GM18517 (cell line): ENCODE measurements around the gene KCNA3.
A peak's percentile ranks its signal among the peaks of the same experiment; 100 is the strongest.
"Not testable (repeated sequence)": the region's sequence is repeated elsewhere in the genome, so short reads cannot be mapped to it uniquely, and the experiment has no call there.

Experiments
- ATAC-seq: cut with Tn5 transposase; IDR thresholded peaks from one replicate; pipeline ENCODE4 v1.9.1; 2021; ENCODE audit warnings: mild to moderate bottlenecking, moderate library complexity; ENCODE audit not compliant: unreplicated experiment

The KCNA3 gene

DNA sequence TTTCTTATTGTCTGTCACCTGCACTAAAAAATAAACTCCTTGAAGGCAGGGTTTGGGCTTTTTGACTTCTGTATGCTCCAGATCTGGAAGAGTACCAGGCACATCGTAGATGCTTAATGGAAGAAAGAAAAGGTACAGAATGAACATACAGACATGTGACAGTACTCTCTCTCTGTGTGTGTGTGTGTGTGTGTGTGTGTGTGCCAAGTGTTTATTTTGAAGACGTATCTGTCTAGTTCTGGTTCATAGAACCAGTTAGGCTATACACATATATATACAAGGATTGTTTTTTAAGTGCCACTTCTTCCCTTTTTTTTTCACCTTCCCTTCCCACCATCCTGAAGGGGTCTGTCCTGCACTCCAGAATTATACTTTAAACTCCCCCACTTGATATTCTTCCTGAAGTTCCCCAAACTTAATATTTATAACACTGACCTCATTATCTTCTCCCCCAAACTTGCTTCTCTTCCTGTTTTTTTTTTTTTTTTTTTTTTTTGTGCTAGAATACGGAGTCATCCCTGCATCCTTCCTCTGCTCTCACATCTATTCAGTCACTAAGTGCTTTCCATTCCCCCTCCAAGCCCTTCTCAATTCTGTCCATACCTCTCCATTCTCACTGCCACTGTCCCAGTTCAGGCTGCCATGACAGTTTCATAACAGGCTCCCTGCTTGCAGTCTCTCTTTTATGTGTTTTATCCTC, 5.4 kb upstream of the KCNA3 start:
- no peak for ATAC-seq

GRCh38 chr1:110677526-110677925, 2.8 kb upstream of the KCNA3 start:
- no peak for ATAC-seq

DNA sequence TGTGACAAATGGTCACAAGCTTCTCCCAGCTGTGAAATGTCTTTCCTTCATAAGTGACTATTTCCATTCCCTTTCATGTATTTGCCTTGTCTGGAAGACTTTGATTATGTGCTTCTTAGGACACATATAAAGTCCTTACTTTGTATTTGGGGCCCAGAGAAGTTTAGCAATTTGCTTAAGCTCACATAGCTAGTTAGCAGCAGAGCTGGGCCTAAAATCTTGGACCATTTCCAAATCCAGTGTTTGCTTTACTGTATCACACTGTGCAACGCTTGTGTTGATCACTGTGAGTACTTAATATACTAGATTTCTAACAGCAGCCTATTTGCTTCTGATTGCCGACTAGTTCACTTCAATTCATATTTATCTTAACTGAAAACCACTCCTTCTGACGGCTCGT, 2.2 kb upstream of the KCNA3 start:
- no peak for ATAC-seq

DNA sequence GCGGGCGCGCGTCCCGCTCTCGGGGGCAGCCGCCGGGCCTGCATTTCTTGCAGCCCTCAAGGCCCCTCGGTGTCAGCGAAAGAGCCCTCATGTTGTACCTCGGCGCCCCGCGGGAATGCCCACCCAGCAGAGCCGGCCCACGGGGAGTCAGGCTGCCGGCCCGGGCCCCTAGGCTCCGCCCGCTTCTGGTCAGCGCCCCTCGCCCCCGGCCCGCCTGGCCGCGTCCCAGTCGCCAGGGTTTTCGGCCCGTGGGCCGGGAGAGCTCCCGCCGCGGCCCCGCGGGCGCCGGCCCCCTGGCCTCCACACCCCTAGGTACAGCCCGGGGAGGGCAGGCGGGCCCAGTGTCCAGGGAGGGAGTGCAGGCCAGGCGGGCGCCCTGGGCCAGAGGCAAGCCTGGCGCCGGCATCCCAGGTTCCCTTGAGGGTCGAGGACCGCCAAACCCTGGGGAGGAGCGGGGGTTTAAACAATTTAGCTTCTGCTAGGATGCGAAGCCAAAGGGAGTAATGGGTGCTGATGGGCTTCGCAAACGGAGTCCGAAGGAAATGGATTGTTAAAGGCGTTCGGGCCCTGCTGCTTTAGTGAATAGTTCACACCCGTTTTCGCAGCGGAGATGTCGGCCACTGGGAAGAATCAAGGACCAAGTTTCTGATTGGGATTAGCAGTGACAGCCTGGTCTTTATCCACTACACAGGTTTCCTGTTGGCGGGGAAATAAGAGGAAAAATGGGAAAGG, 486 bp upstream of the KCNA3 start:
- ATAC-seq: no peak

DNA sequence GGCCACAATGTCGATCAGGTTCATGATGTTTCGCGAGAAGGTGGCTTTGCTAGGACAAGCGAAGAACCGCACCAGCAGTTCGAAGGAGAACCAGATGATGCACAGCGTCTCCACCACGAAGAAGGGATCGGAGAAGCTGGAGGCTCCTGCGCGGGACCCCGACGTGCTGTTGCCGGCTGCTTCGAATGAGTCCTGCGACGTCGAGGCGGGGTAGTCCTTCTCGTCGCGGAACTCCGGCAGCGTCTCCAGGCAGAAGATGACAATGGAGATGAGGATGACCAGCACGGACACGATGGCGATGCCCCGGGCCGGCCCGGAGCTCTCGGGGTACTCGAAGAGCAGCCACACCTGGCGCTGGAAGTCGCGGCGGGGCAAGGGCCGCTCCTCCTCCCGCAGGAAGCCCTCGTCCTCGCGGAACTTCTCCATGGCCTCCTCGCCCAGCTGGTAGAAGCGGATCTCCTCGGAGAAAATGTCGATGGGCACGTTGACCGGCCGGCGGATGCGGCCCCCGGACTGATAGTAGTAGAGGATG, 869 bp downstream of the KCNA3 start:
- ATAC-seq: no peak

- ATAC-seq: no peak
Measured at GRCh38 chr1:110673197-110673701, 1.5 kb downstream of the KCNA3 start.

- ATAC-seq: peak; percentile 54
Measured at GRCh38 chr1:110672753-110673108, 2.0 kb downstream of the KCNA3 start.

DNA sequence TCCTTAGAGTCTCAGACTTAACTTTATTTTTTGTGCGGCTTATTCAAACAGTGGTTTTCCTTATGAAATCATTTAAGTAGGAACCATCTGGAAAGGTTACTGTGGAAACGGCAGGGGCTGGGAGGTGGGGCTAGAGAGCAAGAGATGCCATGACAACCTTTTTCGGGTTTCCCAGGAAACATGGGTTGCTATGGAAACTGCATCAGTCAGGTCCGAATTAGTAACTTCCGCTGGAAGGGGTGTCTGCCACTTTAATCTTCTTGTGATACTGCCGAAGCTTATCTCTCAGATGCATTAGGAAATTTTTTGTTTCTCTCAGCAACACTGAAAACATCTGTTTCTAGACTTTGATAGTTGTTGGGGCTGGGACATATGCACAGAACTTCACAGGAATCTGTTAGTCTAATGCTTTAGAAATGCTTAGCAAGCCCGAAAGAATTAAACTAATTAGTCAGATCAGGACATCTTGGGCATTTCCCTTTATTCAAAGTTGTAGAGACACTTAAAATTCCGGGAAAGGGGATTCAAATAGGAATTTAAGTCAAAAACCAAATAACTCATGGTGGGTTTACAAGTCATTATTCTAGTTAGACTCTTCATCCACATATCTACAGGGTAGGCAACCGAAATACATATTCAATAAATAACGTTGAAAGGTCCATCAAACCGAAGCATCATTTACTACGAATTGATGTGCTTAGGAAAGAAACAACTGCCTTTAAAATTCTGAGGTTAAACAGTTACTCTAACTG, 2.6 kb downstream of the KCNA3 start:
- no peak for ATAC-seq

DNA sequence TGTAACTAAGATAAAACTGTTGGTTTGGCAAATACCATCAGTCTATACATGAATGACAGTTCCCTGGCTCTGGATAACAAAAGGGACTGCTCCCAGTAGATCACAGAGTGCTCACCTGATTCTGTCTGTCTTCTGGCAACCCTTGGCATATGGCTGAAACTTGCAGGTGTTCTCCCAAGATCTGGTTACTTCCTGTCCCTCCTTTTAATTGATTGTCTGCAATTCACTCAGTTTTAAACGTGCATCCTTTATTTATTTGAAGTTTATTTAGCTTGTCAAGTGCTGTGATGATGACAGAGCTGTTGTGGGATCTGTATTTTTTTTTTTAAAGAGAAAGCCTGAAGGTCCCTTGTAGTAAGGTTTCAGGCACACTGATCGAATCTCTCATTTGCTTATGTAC, 3.4 kb downstream of the KCNA3 start:
- no peak for ATAC-seq

- ATAC-seq: no peak
Measured at GRCh38 chr1:110668549-110668948, 6.2 kb downstream of the KCNA3 start.

- no peak for ATAC-seq
Measured at GRCh38 chr1:110667776-110668175, 7.0 kb downstream of the KCNA3 start.

DNA sequence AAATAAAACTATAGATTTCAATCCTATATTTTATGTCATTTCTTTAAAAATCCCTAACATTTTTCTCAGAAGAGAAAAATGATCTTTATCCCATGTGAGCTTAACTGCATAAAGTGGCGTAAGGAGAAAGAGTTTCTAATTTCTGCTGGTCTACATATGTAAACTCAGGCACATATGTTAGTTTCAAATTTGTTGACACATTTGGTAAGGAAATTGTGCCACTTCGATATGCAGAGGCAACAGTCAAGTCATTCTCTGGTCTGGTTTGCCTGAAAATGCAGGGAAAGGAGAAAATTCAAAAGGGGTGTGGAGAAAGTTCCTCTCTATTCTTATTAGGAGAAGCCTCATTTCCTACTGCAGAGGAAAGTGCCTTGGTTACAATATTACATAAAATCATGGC, 11.5 kb downstream of the KCNA3 start:
- no peak for ATAC-seq

DNA sequence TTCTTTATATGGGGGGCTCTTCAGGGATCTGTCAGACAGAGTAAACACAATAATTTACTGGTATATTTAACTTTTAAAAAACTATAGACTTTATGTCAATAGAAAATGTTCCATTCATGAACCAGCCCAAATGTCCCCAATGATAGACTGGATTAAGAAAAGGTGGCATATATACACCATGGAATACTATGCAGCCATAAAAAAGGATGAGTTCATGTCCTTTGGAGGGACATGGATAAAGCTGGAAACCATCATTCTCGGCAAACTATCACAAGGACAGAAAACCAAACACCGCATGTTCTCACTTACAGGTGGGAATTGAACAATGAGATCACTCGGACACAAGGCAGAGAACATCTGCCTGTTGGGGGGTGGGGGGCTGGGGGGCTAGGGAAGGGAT, 15.2 kb downstream of the KCNA3 start:
- not testable (repeated sequence) for ATAC-seq

GRCh38 chr1:110657351-110657750, 17.4 kb downstream of the KCNA3 start:
- ATAC-seq: no peak

DNA sequence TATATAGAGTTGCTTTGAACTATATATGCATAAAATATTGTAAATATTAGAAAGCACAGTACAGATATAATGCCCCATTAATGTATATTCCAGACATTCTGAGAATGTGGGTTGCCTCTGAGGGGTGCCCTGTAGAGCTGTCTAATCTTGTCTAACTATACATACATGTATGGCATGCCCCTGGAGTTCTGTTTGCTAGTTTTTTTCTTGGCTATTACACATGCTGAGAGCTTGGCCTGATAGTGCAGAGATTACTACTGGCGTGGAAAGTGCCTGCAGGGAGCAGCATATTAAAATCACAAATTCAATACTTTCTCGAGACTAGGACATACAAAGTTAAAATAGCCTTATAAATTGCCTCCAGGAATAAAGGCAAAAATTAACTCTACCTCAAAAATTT, 24.1 kb downstream of the KCNA3 start:
- ATAC-seq: no peak

GRCh38 chr1:110648417-110648816, 26.3 kb downstream of the KCNA3 start:
- ATAC-seq: no peak

- ATAC-seq: no peak
Measured at GRCh38 chr1:110647254-110647891, 27.4 kb downstream of the KCNA3 start.

DNA sequence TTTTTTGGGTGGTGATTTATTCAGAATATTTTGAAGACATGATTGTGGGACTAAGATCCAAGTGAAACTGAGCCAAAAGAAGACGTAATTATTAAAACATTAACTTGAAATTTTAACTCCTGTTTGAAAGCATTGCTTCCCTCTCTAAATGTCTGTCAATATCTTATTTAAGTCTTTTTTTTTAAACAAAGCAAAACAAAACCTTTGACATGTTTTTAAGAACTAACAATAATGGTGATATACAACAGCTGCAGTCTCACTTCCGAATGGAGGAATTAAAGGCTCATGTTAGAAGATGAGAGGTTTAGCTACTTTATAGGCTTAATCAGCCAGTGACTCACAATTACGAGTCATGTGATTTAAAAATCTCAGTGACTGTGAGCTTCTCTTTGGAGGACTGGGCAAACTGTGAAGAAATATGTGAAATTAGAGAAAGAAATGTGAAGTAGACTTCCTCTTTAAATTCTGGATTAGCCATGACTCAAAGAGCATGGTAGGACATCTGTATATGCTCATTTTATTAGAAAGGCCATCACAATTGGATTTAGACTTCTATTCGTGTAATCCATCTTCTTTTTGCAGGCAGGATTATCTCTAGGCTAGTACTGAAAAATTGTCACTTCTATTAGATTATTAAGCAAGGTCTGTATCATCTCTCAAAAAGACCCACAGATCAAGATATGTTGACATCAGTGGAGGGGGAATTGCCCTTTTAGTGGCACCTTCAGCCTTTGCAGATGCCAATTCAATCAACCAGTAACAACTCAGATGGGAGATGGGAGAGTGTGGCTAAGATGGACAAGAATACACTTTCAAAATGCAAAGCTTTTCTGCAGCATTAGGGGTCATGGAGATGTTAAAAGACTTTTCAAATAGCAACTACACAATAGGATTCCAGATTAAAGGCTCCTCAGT, 28.7 kb downstream of the KCNA3 start:
- no peak for ATAC-seq

GRCh38 chr1:110645211-110645610, 29.5 kb downstream of the KCNA3 start:
- ATAC-seq: no peak

DNA sequence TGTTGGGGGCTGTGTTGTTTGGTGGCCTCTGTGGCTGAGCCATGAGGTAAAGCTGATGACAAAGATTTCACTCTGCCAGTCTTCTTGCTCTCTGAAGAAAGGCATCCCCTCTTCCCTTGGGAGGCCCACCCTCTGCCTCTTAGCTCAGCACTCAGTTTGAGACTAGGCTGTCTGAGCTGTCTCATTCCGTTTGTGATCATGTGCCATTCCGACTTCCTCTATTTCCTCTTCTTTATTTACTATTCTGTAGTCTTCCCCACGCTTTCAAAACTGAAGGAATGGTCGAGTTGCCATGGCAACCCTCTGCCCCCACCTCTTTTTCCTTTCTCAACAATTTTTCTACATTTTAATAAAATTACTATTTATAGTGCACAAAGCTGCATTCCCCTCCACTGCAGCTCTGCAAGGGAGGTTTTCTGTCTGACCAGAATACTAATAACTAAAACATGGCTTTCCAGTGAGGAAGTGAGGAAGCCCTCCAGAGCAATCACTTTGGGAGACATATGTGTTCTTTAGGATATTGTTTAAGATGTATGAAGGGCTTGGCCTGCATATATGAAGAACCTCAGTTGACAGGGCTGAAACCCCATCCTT, 30.8 kb downstream of the KCNA3 start:
- ATAC-seq: no peak
